ENCODE results near the gene TIAL1.
"Not testable (repeated sequence)": the region's sequence is repeated elsewhere in the genome, so short reads cannot be mapped to it uniquely, and the experiment has no call there.

Gene TIAL1

DNA sequence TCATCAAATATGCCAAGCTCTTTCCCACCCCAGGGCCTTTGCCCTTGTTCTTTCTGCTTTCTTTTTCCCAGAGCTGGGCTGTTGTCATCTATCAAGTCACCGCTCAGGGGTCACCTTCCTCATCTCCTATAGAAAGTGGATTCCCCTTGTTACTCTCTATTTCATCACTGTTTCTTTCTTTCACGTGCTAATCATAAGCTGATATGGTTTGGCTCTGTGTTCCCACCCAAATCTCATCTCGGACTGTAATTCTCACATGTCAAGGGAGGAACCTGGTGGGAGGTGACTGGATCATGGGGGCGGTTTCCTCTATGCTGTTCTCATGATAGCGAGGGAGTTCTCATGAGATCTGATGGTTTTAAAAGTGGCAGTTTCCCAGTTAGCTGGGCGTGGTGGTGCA, 17.0 kb upstream of the TIAL1 start:
- no peak for DNase-seq (ENCODE audit: low read depth)

DNA sequence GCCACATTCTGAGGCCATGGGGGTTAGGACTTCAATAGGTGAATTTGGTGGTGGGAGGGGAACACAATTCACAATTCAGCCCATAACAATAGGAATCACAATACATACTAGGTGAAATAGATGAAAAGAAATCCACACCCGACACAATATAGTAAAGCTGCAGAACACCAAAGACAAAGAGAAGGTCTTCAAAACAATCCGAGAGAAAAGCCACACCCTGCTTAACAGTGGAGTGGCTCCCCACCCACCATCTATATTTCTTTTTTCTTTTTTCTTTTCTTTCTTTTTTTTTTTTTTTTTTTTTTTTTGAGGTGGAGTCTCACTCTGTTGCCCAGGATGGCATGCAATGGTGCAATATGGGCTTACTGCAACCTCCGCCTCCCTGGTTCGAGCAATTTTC, 14.7 kb upstream of the TIAL1 start:
- no peak for DNase-seq (ENCODE audit: low read depth)

DNA sequence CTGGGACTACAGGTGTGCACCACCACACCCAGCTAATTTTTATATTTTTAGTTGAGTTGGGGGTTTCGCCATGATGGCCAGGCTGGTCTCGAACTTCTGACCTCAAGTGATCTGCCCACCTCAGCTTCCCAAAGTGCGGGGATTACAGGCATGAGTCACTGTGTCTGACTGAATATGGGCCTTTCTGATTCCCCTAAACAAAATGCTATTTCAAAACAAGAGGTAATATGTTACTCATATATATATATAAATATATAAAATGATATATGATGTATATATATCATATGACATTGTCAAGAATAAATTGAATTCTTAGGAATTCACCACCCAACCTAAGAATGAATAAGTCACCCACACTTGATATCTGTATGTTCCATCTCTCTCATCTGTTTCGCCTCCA, 12.8 kb upstream of the TIAL1 start:
- no peak for DNase-seq (ENCODE audit: low read depth)

DNA sequence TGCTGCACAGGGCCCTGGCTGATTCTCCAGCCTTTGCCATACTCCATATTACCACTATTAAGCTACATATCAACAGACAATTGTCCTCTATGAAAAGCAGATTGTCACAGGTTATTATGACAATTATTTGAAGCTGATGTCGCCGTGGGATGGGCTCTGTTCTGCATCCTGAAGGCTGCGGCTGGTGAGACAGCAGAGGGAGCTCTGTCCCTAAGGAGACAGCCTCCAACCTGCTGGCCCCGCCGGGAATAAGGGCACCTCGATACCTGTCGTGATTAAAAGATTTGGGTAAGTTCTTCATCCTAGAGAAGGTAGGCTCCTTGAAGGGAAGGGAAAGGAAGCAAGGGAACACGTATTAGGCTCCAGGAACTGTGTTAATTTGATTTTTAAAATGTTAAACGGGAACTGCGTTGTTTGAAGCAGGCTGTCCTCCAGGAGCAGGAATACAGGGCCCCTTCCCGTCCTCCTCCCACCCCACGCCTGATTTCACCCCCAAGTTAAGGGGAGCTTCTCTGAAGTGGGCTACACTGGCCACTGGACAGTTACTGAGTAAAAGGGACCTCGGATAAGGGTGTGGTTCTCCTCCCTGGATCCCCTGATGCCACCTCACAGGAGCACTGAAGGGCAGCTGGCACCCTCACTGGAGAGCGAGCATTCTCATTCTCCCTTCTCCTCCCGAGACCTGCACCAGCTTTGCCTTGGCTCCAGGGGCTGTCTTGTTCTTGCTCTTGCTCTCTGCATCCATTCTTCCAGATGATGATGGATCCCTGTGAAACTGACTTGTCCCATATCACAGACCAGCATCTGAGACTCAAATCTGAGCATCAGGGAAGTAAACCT, 11.8 kb upstream of the TIAL1 start:
- no peak for DNase-seq (ENCODE audit: low read depth)

DNA sequence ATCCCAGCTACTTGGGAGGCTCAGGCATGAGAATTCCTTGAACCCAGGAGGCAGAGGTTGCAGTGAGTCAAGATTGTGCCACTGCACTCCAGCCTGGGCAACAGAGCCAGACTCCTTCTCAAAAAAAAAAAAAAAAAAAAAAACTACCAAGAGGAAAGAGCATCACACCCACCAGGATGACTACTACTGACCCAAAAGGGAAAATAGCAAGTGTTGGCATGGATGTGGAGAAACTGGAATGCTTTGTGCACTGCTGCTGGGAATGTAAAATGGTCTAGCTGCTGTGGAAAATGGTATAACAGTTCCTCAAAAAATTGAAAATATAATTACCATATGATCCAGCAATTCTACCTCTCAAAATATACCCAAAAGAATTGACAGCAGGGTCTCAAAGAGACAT, 7.7 kb upstream of the TIAL1 start:
- DNase-seq (ENCODE audit: low read depth): no peak

DNA sequence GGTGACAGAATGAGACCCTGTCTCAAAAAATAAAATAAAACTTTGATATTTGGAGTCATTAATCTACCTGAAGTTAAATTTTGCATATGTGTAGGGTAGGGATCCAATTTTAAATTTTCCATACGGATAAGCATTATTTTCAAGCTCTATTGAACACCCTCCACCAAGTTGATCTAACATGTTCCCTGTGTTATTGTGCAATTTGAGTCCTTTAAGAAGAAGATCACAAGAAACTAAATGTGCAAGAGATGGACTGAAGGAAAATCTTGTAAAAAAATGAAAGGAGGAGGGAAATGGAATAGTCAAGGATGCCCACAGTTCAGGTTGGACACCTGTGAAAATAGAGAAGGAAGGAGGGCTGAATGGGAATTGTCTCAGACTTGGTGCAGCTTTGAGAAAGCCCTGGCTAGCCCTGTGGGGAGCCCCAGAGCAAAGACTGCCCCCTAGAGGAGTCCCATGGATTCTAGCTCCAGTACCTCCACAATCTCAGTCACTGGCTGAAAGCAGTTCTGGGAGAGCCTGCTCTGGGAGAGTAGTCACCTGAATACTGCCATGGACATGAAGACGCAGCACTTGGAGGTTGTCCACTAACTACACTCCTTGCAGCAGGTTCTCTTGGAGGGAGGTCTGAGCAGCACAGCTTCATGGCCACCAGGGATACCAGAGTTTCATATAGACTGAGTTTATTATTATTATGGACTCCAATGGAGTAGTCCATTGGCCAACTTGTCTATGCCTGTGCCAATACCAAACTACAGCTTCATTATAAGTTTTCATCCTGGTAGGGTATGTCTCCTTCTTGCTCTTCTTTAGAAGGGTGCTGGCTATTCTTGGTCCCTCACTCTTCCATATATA, 5.7 kb upstream of the TIAL1 start:
- DNase-seq (ENCODE audit: low read depth): no peak

DNA sequence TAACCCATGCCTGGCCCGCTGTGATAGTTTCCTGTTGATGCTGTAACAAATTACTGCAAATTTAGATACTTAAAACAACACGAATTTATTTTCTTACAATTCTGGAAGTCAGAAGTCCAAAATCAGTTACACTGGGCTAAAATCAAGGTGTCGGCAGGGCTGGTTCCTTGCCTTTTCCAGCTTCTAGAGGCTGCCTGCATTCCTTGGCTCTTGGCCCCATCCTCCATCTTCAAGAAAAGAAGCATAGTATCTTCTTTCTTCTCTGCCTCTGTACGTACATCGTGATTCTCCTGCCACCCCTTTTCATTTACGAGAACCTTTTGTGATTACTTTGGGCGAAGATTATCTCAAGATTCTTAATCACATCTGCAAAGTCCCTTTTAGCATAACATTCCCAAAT, 1.6 kb upstream of the TIAL1 start:
- no peak for DNase-seq (ENCODE audit: low read depth)

DNA sequence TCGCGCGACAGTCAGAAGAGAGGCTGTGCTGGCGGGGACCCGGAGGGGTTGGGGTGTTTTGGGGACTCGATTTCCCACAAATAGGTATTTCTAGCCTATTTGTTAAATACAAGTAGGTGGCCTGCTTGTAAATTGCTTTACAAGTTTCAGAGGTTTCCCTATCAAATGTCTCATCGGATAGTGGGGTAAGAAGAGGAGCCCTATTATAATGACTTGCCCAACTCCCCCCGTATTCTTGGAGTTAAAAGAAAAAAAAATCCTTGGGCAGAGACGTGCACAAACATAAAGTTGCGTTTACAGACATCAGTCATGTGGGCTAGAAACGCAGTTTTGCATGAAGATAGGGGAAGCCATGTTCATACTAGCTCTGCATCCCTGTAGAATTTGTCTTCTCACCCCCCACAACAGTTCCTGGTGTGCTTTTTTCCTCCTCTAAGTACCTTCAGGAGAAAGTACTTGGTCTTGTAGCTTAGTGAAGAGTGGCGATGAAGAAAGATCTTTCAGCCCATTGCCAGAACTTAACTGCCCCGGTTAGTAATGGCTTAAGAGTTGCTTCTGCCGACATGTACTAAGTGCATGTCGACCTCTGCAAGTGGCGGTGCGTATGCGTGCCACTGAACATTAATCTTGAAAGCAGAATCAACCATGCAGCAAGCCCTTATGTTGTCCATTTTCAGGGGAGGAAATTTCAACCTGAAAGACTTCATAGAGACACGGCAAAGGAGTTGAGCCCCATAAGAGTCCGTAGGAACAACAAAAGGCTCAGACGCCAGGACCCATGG, 832 bp upstream of the TIAL1 start:
- DNase-seq (ENCODE audit: low read depth): no peak

DNA sequence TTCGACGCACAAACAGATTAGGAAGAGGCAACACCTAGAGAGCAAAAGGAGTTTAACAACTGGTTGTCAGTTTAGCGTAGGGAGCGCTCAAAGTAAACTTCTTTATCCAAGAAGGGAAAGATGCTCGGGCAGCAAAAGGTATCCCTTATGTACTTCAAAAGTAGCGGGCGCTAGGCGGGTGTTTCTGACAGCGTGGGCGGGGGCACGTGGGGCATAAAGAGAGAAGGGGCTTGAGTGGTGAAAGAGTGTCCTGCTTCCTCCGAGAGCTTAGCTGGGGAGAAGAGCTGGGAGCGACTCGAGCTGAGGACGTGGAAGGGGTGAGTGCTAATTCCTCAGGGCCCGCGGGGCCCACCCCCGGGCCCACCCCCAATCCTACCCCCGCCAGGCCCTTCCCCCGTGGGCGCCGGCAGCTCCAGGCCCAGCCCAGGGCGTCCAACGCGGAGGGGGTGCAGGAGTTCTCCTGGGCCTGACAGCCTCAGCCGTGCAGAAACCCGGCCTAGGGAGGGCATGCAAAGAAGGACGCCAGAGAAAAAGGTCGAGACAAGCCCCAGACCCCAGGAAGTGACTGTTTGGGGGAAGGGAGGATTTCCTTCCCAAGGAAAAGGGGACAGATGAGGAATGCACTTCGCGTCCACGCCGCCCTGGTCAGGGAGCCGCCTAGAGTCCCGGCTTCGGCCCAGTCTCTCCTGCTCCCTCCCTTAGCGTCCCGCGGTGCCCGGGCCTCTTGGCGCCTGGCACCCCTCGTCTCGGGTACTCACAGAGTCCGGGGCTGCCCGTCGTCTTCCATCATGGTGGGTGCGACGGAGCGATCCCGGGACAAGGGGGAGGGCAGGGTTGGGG, 868 bp downstream of the TIAL1 start:
- peak; percentile 20 for DNase-seq (ENCODE audit: low read depth)

DNA sequence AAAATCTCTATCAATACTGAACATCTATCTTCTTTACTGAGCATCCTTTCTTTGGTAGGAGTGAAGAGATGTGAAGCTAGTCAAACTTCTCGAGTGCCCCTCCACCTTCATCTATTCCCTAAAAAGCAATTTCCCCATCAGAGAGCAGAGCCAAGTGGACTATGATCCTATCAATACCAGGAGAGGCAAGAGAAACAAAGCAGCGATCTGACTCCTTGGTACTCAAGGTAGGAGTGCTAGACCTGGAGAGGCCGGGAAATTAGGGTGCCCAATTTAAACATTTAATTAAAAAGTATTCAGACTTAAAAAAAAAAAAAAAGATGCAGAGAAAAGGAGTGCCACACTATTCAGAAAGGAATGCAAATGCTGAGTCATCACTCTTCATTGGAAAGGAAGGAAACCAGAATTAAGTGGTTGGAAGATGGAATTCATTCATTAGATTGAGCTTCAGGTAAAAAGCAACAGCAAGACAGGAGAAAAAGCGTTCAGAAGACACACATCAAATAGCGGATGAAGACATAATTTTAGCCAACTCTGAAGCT, 1.6 kb downstream of the TIAL1 start:
- no peak for DNase-seq (ENCODE audit: low read depth)

DNA sequence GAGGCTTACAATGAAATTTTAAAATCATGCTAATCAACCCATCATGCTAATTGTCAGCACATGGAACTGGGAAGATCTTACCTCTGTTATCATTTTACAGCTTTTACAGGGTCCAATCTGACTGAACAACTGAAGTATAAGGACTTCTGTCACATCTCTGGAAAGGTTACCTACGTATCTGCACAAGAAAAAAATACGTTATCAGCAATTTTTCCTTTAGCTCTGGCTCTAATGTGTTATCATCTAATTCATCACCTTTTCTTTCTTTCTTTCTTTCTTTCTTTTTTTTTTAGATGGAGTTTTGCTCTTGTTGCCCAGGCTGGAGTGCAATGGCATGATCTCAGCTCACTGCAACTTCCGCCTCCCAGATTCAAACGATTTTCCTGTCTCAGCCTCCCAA, 8.7 kb downstream of the TIAL1 start:
- DNase-seq (ENCODE audit: low read depth): no peak

DNA sequence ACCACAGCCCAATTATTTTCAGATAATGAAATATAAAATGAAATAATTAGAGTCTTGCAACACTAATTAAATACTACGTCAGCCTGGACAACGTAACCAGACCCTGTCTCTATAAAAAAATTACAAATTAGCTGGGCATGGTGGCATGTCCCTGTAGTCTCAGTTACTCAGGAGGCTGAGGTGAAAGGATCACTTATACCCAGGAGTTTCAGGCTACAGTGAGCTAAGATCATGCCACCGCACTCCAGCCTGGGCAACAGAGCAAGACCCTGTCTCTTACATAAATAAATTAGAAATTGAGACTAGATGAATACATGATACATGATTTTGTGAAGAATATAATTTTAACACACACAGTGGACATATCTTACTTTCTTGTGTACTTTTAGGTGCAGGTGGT, 18.4 kb downstream of the TIAL1 start:
- DNase-seq (ENCODE audit: low read depth): no peak

DNA sequence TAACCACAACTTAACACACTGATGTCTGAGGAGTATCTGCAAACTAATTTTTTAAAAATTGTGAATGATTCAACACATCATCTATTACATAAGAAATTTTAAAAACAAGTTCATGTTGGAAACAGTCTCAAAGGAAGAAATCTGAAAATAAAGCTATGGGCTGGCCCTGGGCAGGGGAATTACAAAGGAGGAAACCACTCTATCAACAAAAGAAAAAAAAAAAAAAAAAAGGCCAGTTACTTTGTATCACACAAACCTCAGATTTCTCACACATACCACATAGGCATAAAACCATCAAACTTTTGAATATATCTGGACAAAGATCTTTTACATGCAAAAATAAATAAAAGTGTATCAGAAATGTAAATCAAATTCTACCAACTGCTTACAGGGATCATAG, 20.8 kb downstream of the TIAL1 start:
- no peak for DNase-seq (ENCODE audit: low read depth)

DNA sequence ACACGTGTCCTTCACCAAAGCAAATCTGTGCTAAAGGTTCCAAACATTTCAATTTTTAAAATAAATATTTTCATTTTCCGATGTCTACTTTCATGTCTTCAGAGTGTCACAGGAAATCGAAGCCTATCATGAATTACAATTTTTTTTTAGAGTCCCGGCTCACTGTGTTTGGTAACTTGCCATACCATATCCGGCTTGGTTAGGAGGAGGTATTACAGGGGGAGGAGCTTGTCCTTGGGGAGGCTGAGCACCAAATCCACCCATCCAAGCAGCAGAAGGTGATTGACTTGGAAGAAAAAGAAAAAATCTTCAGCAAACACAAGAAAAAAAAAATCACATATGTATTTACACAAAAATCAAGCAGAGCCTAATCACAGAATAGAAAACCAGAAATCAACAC, 21.3 kb downstream of the TIAL1 start:
- no peak for DNase-seq (ENCODE audit: low read depth)

DNA sequence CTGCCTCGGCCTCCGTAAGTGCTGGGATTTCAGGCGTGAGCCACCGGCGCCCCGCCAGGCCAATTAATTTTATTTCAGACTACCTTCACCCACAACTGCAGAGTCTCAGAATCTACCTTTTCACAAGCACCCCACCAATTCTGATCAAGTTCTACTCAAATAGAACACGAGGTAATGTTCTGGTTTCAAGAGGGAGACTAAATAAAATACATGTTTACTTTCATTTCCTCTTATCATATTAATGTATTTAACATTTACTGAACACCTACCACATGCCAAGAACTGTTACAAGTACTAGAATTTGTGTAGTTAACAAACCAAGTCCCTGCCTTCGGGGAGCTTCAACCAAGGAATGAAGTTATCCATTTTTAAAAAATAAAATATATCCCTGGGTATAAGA, 28.8 kb downstream of the TIAL1 start:
- no peak for DNase-seq (ENCODE audit: low read depth)

DNA sequence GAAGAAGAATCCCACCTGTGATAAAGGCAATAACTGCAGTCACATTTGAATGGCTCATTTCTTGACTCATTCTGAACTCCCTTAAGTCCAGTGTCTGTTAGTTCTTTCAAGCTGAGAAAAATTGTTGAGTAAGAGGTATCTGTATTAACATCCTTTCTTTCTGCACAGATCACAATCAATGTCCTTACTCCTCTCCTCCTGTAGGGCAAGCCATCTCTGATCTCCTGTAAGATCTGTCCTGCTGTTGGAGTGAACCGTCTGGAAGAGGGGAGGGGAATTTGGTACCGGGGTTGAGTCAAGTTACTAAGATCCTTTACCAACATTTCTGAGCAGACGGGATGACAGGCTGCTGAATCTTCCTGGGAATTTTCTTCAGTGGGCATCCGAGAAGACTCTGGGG, 34.7 kb downstream of the TIAL1 start:
- DNase-seq (ENCODE audit: low read depth): no peak

DNA sequence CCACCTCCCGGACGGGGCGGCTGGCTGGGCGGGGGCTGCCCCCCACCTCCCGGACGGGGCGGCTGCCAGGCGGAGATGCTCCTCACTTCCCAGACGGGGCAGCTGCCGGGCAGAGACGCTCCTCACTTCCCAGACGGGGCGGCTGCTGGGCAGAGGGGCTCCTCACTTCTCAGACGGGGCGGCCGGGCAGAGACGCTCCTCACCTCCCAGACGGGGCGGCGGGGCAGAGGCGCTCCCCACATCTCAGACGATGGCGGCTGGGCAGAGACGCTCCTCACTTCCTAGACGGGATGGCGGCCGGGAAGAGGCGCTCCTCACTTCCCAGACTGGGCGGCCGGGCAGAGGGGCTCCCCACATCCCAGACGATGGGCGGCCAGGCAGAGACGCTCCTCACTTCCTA, 37.3 kb downstream of the TIAL1 start:
- DNase-seq (ENCODE audit: low read depth): not testable (repeated sequence)

DNA sequence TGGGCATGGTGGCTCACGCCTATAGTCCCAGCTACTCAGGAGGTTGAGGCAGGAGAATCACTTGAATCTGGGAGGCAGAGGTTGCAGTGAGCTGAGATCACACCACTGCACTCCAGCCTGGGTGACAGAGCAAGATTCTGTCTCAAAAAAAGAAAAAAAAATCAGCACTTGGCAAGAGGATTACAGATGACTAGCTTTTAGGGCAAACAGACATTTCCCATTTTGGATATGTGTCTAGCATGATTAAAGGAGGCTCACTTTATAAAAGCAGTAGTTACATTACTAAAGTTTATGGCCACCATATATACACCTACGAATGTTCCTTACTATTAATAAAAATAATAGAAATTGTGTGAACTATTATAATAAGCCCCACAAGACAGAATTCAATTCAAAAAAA, 40.7 kb downstream of the TIAL1 start:
- DNase-seq (ENCODE audit: low read depth): not testable (repeated sequence)

DNA sequence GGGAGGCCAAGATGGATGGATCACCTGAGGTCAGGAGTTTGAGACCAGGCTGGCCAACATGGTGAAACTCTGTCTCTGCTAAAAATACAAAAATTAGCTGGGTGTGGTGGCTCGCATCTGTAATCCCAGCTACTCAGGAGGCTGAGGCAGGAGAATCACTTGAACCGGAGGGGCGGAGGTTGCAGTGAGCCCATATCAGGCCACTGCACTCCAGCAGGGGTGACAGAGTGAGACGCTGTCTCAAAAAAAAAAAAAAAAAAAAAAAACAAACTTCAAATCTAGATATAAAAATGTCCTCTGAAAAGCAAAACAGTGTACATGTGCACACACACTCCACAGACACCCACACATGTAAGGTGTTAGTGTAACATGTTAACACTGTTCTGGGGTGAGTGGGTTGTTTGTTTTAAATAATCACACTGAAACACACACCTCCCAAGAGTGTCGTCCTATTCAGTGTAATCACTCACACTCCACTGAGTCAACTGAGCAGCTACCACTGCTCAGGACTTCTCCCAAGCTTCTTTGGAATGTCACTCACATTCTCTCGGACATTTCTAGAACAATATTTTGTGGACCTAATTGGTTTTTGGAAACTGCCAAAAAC, 41.5 kb downstream of the TIAL1 start:
- no peak for DNase-seq (ENCODE audit: low read depth)

DNA sequence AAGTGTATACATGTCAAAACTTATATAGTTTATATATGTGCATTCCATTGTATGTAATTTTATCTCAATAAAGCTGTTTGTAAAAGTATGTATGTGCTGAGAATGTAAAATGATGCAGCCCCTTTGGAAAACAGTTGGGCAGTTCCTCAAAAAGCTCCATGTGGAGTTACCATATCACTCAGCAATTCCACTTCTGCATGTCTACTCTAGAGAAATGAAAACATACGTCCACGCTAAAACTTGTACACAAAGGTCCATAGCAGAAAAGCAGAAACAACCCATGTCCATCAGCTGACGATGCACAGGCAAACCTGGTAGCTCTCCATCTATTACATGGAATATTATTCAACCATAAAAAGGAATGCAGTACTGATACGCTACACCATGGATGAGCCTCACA, 45.9 kb downstream of the TIAL1 start:
- no peak for DNase-seq (ENCODE audit: low read depth)

All from CMK (cell line).